HEK293T (cell line): ENCODE data around the gene ZNF778.
"Not testable (repeated sequence)": the region's sequence is repeated elsewhere in the genome, so short reads cannot be mapped to it uniquely, and the experiment has no call there.

Experiments used
- CTCF ChIA-PET: fragments of 350-600 bp; formaldehyde crosslinking; extraction: SDS; loops from one replicate; lab custom pipeline; 2021; ENCODE audit warnings: antibody characterized with exemption, inconsistent platforms; lab: Yijun Ruan, JAX
- POLR2A ChIA-PET: fragments of 350-600 bp; formaldehyde crosslinking; extraction: SDS; loops from one replicate; lab custom pipeline; 2020; ENCODE audit warnings: antibody characterized with exemption, inconsistent platforms; lab: Yijun Ruan, JAX
- DNase-seq: peaks from one replicate; pipeline ENCODE4 v3.0.0; 2012; ENCODE audit warnings: mixed read lengths; ENCODE audit errors: extremely low spot score
- ARNT ChIP-seq: fragments of 450-650 bp; IDR thresholded peaks from 2 replicates; pipeline ENCODE4 v1.6.1; 2017; ENCODE audit warnings: mild to moderate bottlenecking
- BHLHE40 ChIP-seq: fragments of 450-650 bp; IDR thresholded peaks from 2 replicates; pipeline ENCODE4 v1.6.1; 2016; ENCODE audit warnings: mild to moderate bottlenecking, moderate library complexity, borderline replicate concordance
- CTBP1 ChIP-seq: fragments of 450-650 bp; IDR thresholded peaks from 2 replicates; pipeline ENCODE4 v1.6.1; 2016; ENCODE audit warnings: borderline replicate concordance
- ELF4 ChIP-seq: fragments of 450-650 bp; IDR thresholded peaks from 2 replicates; pipeline ENCODE4 v1.6.1; 2017; ENCODE audit warnings: antibody characterized with exemption
- FOXA1 ChIP-seq: fragments of 450-650 bp; IDR thresholded peaks from 2 replicates; pipeline ENCODE4 v1.6.1; 2016; ENCODE audit warnings: mild to moderate bottlenecking
- FOXK2 ChIP-seq: fragments of 450-650 bp; IDR thresholded peaks from 2 replicates; pipeline ENCODE4 v1.6.1; 2016; ENCODE audit warnings: mild to moderate bottlenecking
- FOXM1 ChIP-seq: fragments of 450-650 bp; IDR thresholded peaks from 2 replicates; pipeline ENCODE4 v1.6.1; 2017; ENCODE audit warnings: mild to moderate bottlenecking, borderline replicate concordance
- HDGF ChIP-seq: fragments of 450-650 bp; IDR thresholded peaks from 2 replicates; pipeline ENCODE4 v1.6.1; 2017; ENCODE audit warnings: antibody characterized with exemption, borderline replicate concordance
- L3MBTL2 ChIP-seq: fragments of 450-650 bp; conservative IDR thresholded peaks from 2 replicates; pipeline ENCODE4 v1.6.1; 2016; ENCODE audit warnings: mild to moderate bottlenecking
- LEF1 ChIP-seq: fragments of 450-650 bp; IDR thresholded peaks from 2 replicates; pipeline ENCODE4 v1.6.1; 2017; ENCODE audit warnings: mild to moderate bottlenecking, borderline replicate concordance
- NFRKB ChIP-seq: fragments of 450-650 bp; IDR thresholded peaks from 2 replicates; pipeline ENCODE4 v1.6.1; 2016; ENCODE audit warnings: mild to moderate bottlenecking, moderate library complexity
- SP1 ChIP-seq: fragments of 450-650 bp; IDR thresholded peaks from 2 replicates; pipeline ENCODE4 v1.6.1; 2017
- SUZ12 ChIP-seq: fragments of 450-650 bp; IDR thresholded peaks from 2 replicates; pipeline ENCODE4 v1.6.1; 2016; ENCODE audit warnings: mild to moderate bottlenecking
- TARDBP ChIP-seq: fragments of 450-650 bp; IDR thresholded peaks from 2 replicates; pipeline ENCODE4 v1.6.1; 2016
- ZNF384 ChIP-seq: fragments of 450-650 bp; IDR thresholded peaks from 2 replicates; pipeline ENCODE4 v1.6.1; 2016
- TF ChIP-seq, protein P1 (sequence below): fragments of 450-650 bp; IDR thresholded peaks from 2 replicates; pipeline ENCODE4 v1.6.1; 2016

The ZNF778 gene

DNA sequence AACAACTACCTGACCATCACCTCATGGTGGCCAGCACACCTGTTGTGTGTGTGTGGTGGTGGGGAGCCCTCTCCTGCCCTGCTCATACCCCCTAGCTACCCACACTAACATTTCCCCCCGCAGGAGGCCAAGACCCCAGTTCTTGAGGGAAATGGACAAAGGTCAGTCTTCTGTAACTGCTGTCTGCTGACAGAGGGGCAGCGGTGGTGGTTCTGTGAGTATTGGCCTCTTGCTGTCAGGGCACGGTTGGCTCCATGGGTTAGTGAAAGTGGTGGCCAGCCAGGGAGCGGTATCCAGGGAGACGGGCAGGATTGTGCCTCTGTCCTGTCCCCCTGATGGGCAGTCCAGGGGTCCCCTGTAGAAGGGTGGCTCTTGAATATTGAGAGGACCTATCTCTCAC, 26.2 kb downstream of the ZNF778 start:
- TF ChIP-seq ZNF384, result no peak
- TF ChIP-seq L3MBTL2, result no peak
- CTCF ChIA-PET, result no interaction called here
- POLR2A ChIA-PET, result no interaction called here
- DNase-seq, result no peak

DNA sequence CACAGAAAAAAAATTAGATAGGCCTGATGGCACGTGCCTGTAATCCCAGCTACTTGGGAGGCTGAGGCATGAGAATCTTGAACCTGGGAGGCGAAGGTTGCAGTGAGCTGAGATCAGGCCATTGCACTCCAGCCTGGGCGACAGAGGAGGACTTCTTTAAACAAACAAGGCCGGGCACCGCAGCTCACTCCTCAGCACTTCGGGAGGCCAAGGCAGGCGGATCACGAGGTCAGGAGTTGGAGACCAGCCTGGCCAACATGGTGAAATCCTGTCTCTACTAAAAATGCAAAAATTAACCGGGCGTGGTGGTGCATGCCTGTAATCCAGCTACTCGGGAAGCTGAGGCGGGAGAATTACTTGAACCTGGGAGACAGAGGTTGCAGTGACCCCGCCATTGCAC, 26.8 kb downstream of the ZNF778 start:
- DNase-seq, POLR2A ChIA-PET, CTCF ChIA-PET: not testable (repeated sequence)

DNA sequence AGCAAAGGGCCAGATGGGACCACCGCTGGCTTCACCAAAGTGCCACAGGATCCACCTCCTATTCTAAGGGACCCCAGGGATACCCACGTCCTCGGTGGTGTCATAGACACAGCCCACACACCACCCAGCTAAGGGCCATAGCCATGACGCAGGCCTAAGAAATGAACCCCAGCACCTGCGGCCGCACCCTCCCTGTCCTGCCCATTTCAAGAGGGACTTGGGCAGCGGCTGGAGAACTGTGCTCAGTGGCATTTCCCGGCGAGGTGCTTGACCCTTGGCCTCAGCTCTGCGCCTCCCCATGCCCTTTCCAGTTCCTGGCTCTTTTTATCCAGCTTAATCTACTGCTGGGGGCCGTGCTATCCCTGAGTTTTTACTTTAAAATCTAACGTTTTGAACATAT, 27.3 kb downstream of the ZNF778 start:
- no peak for DNase-seq
- POLR2A ChIA-PET, result no interaction called here
- TF ChIP-seq FOXK2 (no peak), NFRKB (no peak), CTBP1 (no peak), SP1 (no peak), LEF1 (no peak), ZNF384 (no peak), FOXM1 (no peak), L3MBTL2 (no peak), BHLHE40 (no peak), TARDBP (no peak), SUZ12 (no peak), ELF4 (no peak), HDGF (no peak), ARNT (no peak), FOXA1 (no peak)
- TF ChIP-seq, protein P1, sequence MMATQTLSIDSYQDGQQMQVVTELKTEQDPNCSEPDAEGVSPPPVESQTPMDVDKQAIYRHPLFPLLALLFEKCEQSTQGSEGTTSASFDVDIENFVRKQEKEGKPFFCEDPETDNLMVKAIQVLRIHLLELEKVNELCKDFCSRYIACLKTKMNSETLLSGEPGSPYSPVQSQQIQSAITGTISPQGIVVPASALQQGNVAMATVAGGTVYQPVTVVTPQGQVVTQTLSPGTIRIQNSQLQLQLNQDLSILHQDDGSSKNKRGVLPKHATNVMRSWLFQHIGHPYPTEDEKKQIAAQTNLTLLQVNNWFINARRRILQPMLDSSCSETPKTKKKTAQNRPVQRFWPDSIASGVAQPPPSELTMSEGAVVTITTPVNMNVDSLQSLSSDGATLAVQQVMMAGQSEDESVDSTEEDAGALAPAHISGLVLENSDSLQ, result no peak
- CTCF ChIA-PET, result interaction anchor here (0.7 kb wide), 1 partner anchor 64 kb away, joined by 3 read pairs; no protein-coding TSS in a partner anchor

DNA sequence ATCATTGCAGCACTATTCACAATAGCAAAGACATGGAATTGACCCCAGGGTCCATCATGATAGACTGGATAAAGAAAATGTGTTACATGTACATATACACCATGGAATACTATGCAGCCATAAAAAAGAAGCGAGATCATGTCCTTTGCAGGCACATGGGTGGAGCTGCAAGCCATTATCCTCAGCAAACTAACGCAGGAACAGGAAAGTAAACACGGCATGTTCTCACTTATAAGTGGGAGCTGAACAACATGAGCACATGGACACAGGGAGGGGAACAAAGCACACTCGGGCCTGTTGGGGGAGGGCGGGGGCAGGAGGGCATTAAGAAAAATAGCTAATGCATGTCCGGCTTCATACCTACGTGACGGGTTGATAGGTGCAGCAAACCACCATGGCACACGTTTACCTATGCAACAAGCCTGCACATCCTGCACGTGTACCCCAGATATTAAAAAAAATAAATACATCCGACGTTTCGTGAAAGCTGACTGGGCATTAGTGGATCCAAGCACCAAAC, 28.9 kb downstream of the ZNF778 start:
- TF ChIP-seq, protein P1, result no peak
- no peak for TF ChIP-seq NFRKB
- no peak for TF ChIP-seq ARNT
- TF ChIP-seq L3MBTL2, result no peak
- no peak for TF ChIP-seq BHLHE40
- POLR2A ChIA-PET, result no interaction called here

DNA sequence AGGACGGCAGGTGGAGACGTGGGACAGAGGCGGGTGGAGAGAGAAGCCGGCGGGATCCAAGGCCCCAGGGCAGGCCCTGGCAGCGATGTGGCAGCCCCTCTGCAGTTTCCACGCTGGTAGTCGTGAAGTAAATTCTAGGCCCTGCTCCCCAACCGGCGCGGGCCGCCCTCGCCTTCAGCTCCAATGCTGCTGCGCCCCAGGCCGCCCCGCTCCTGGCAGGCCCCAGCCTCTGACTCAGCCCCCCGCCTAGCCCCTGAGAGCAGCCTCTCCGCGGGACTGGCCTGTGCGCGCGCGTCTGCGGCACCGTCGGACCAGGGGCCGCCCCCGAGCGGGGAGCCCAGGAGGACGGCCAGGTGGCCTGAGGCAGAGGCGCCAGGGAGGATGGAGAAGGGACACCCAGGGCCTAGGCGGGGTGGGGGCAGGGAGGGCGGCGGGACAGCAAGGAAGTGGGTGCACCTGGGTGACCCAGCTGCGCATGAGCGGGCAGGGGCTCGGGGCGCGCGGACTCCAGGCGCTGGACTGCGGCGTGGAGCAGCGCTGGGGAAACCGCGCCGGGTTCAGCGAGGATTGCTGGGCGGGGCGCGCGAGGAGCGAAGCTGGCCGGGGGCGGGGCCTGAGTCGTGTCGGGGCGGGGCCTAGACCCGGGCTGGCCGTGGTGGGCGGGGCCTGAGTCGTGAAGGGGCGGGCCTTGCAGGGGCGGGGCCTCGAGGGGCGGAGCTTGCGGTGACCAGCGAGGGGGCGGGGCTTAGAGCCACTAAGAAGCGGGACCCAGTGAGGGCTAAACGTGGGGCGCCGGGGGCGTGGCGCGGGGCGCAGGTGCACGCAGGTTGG, 29.6 kb downstream of the ZNF778 start:
- ChIA-PET CTCF (interaction anchor here (0.7 to 1.5 kb wide), 2 partner anchors 42 to 60 kb away, joined by 3 read pairs; no protein-coding TSS in a partner anchor), POLR2A (interaction anchor here (0.6 to 1.4 kb wide), 7 partner anchors 18 to 368 kb away, joined by 3 to 7 read pairs (median 3); partner anchors contain the start of gene ACSF3)
- DNase-seq, result peak; percentile 97
- TF ChIP-seq L3MBTL2, result 0 out of 2 replicates have a peak, but pooled peaks have one; percentile 23
- TF ChIP-seq SUZ12, result no peak
- TF ChIP-seq NFRKB, result no peak
- no peak for TF ChIP-seq FOXK2

More for the DNA sequence above, 28.9 kb downstream of the ZNF778 start:
- CTCF ChIA-PET, result interaction anchor here (0.7 to 1.5 kb wide), 2 partner anchors 43 to 61 kb away, joined by 3 read pairs; no protein-coding TSS in a partner anchor
- no peak for DNase-seq

DNA sequence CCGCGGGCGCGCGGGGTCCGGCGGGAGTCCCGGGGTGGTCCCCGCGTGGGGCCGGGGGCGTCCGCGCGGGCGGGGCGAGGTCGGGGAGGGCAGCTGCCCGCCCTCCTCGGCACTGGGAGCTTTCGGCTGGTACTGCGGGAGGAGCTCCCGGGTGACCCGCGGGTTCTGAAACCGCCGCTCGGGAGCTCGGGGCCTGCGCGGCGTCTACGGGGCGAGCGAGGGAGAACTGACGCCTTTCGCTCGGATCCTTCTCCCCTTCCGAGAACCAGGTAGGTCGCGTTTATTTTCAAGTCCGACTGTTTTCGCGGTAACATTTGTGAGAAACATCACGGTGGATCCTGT, 30.2 kb downstream of the ZNF778 start:
- POLR2A ChIA-PET, result interaction anchor here (0.6 to 1.4 kb wide), 7 partner anchors 17 to 367 kb away, joined by 3 to 7 read pairs (median 3); partner anchors contain the start of gene ACSF3
- CTCF ChIA-PET, result interaction anchor here (1.5 kb wide), 1 partner anchor 41 kb away, joined by 3 read pairs; no protein-coding TSS in a partner anchor

DNA sequence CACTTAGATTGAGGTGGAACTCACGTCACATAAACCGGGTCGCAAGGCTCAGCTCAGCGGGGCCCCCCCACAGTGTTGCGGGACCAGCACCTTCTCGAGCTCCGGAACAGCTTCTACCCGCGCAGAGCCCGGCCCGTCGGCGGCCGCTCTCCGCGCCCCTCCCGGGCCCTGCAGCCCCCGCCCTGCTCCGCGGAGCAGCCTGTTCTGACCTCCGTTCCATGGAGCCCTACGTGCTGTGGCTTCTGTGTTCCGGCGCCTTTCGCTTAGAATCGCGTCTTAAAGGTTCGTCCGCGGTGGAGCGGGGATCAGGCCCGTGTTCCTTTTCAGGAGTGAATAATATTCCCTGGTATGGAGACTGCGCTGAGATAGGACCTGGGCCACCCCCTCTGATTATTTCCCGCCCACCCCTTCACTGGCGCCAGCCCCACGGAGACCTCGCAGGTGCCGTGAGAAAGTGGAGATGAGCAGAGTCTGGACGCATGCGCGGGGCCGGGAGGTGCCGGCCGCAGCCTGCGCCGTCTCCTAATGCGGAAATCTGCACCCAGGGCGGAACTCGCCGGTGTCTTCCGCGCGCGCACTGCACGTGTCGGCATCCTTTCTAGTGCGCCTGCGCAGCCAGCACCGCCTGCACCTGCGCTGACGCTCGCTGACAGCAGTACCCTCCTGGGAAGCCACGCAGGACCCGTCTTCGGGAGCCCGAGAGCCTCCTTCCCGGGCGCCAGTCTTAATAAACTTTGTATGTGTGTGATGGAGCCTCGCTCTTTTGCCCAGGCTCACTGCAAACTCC, 30.9 kb downstream of the ZNF778 start:
- POLR2A ChIA-PET, result interaction anchor here (0.9 to 1.4 kb wide), 3 partner anchors 45 to 366 kb away, joined by 3 to 7 read pairs (median 3); no protein-coding TSS in a partner anchor
- TF ChIP-seq HDGF (no peak), SUZ12 (no peak), NFRKB (no peak), FOXK2 (no peak), ZNF384 (no peak), FOXM1 (no peak), SP1 (no peak), BHLHE40 (no peak), ELF4 (no peak), FOXA1 (no peak)
- TF ChIP-seq, protein P1, result no peak
- no peak for DNase-seq
- CTCF ChIA-PET, result no interaction called here

More for the DNA sequence above, 30.2 kb downstream of the ZNF778 start:
- not testable (repeated sequence) for DNase-seq
